ENCODE measurements around the gene CCDC92. TPM values are rescaled to one million over a fixed set of nuclear protein-coding genes. Genes with fewer than 3 reads are reported as not detected.

Gene CCDC92
- total RNA-seq, 4 donors from 2014 or later = 14.8 to 48.8 (median 21.1) TPM

DNA sequence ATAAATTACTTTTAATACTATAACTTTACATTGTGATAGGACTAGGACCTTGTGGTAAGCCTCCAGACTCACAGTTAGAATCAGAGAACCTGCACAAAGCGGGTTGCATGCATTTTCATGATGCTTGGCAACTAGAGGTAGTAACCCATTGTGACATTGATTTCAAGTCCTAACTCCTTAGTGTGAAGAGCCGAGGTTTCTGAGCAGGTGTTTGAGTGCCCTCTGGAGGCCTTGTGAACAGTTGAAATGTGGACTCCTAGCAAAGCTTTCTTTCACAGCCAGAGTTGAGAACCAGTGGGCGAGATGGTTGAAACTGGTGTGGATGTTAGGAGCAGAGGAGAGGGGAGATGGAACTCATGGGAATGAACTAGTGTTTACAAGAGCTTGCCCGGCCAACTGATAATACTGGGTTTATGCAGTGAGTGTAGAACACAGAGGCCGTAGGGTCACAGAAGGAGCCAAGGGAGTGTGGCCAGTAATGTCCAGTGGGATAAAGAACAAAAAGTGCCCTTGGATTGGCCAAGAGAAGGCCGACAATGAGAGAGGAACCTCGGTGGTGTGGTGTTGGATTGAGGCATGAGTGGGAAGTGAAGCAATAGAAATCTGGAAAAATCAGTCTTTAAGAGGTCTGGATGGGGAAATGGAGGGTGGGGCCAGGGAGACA, 11.3 kb upstream of the CCDC92 start:
- Histone ChIP-seq H3K27me3 (no peaks in the 10 kb centered on the region), H3K4me1 (peaks cover 0 to 16% (median 0%) of the 10 kb centered on the region in 4 donors), H3K27ac (no peak overlapping the region), H3K9me3 (no peaks in the 10 kb centered on the region), H3K4me3 (no peak overlapping the region), H3K36me3 (peaks cover 0 to 11% (median 0%) of the 10 kb centered on the region in 4 donors)
- TF ChIP-seq, protein P1, sequence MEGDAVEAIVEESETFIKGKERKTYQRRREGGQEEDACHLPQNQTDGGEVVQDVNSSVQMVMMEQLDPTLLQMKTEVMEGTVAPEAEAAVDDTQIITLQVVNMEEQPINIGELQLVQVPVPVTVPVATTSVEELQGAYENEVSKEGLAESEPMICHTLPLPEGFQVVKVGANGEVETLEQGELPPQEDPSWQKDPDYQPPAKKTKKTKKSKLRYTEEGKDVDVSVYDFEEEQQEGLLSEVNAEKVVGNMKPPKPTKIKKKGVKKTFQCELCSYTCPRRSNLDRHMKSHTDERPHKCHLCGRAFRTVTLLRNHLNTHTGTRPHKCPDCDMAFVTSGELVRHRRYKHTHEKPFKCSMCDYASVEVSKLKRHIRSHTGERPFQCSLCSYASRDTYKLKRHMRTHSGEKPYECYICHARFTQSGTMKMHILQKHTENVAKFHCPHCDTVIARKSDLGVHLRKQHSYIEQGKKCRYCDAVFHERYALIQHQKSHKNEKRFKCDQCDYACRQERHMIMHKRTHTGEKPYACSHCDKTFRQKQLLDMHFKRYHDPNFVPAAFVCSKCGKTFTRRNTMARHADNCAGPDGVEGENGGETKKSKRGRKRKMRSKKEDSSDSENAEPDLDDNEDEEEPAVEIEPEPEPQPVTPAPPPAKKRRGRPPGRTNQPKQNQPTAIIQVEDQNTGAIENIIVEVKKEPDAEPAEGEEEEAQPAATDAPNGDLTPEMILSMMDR (IDR thresholded peaks at IDR 0.05) = peak; percentile 0 to 66 (median 49)
- no peak for TF ChIP-seq POLR2A (IDR thresholded peaks at IDR 0.05)
- no peak for TF ChIP-seq EP300 (IDR thresholded peaks at IDR 0.05; ENCODE audit: low read depth)
- DNase-seq = peak; percentile 40
- in situ Hi-C loops (cut with MboI; ENCODE audit: low pct_ligation_motif_present in 1 of 4, low pct_unique_long_range_greater_than_20kb in 1 of 4, low sequenced_read_pairs in 3 of 4) = loop anchor here in 3 of 4 donors (10.0 kb wide), 1 partner anchor 79 kb away; no protein-coding TSS in a partner anchor
- WGBS, 2 donors (ENCODE audit: low coverage in 1 of 2) = 62 to 75% methylated on average over 4 to 7 of the region's 7 CpGs
- intact Hi-C loops (cut with DNase I; ENCODE audit: low total_unique reads) = no loop called here

DNA sequence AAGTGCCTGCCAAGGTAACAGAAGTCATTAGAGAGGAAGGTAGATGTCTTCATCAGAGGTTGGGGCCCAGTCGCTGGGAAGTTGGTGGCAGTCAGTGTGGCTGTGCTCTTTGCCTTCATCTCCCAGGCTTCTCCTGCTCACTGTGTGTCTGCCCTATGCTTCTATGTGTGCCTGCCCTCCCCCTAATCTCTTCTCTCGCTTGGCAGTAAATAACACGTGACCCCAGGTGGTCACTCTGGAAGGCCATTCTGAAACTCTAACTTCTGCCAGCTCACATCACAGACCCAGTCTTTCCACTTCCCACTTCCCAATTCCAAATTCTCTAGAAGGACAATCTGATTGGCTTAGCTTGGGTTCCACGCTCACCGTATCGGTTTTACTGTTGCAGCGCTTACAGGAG, 9.6 kb upstream of the CCDC92 start:
- Histone ChIP-seq H3K4me3 (no peak overlapping the region), H3K36me3 (peaks cover 0 to 11% (median 0%) of the 10 kb centered on the region in 4 donors), H3K9me3 (no peaks in the 10 kb centered on the region), H3K27ac (no peak overlapping the region), H3K27me3 (no peaks in the 10 kb centered on the region), H3K4me1 (peaks cover 0 to 16% (median 0%) of the 10 kb centered on the region in 4 donors)
- intact Hi-C loops (cut with DNase I; ENCODE audit: low total_unique reads) (no loop called here), in situ Hi-C loops (cut with MboI; ENCODE audit: low pct_ligation_motif_present in 1 of 4, low pct_unique_long_range_greater_than_20kb in 1 of 4, low sequenced_read_pairs in 3 of 4) (loop anchor here in 3 of 4 donors (10.0 kb wide), 1 partner anchor 77 kb away; no protein-coding TSS in a partner anchor)
- WGBS, 2 donors (ENCODE audit: low coverage in 1 of 2) = 89% methylated on average over 7 of the region's 7 CpGs; no CpG with 5 or more reads in 1 of the 2 donors
- DNase-seq = no peak
- TF ChIP-seq POLR2AphosphoS5 (IDR thresholded peaks at IDR 0.05) = no peak
- TF ChIP-seq, protein P1 (IDR thresholded peaks at IDR 0.05) = no peak
- TF ChIP-seq EP300 (IDR thresholded peaks at IDR 0.05; ENCODE audit: low read depth) = no peak
- no peak for TF ChIP-seq POLR2A (IDR thresholded peaks at IDR 0.05)

DNA sequence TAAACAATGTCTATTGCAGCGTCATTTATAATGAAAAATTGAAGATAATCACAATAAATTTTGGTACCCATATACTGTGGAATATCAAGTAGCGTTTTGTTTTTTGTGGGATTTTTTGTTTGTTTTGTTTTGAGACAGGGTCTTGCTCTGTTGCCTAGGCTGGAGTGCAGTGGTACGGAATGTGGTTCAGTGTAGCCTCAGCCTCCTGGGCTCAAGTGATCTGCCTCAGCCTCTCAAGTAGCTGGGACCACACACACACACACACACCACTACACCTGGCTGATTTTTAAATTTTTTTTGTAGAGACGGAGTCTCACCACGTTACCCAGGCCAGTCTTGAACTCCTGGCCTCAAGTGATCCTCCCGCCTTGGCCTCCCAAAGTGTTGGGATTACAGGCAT, 6.9 kb upstream of the CCDC92 start:
- intact Hi-C loops (cut with DNase I; ENCODE audit: low total_unique reads) = no loop called here
- WGBS, 2 donors (ENCODE audit: low coverage in 1 of 2) = 94 to 98% methylated on average over 3 to 6 of the region's 6 CpGs
- TF ChIP-seq, protein P1 (IDR thresholded peaks at IDR 0.05) = no peak
- TF ChIP-seq POLR2AphosphoS5 (IDR thresholded peaks at IDR 0.05) = no peak
- TF ChIP-seq POLR2A (IDR thresholded peaks at IDR 0.05) = no peak
- no peak for TF ChIP-seq EP300 (IDR thresholded peaks at IDR 0.05; ENCODE audit: low read depth)
- Histone ChIP-seq H3K36me3 (peaks cover 0 to 14% (median 0%) of the 10 kb centered on the region in 4 donors), H3K9me3 (no peaks in the 10 kb centered on the region), H3K27me3 (no peaks in the 10 kb centered on the region), H3K27ac (no peak overlapping the region), H3K4me3 (no peak overlapping the region), H3K4me1 (peaks cover 0 to 16% (median 5%) of the 10 kb centered on the region in 4 donors)
- in situ Hi-C loops (cut with MboI; ENCODE audit: low pct_ligation_motif_present in 1 of 4, low pct_unique_long_range_greater_than_20kb in 1 of 4, low sequenced_read_pairs in 3 of 4) = no loop called here
- no peak for DNase-seq

- 88 to 91% methylated on average over 7 of the region's 7 CpGs for WGBS, 2 donors (ENCODE audit: low coverage in 1 of 2)
- intact Hi-C loops (cut with DNase I; ENCODE audit: low total_unique reads) = no loop called here
- peaks cover 6 to 16% (median 15%) of the 10 kb centered on the region in 4 donors for H3K4me1 ChIP-seq
These were observed 3.7 kb upstream of the CCDC92 start for GRCh38 chr12:123976227-123976826.

More at GRCh38 chr12:123976227-123976826, 3.7 kb upstream of the CCDC92 start:
- no peaks in the 10 kb centered on the region for H3K9me3 ChIP-seq
- no peak overlapping the region for H3K4me3 ChIP-seq
- in situ Hi-C loops (cut with MboI; ENCODE audit: low pct_ligation_motif_present in 1 of 4, low pct_unique_long_range_greater_than_20kb in 1 of 4, low sequenced_read_pairs in 3 of 4) = no loop called here
- DNase-seq = no peak
- no peak overlapping the region for H3K27ac ChIP-seq
- H3K36me3 ChIP-seq = peaks cover 0 to 14% (median 0%) of the 10 kb centered on the region in 4 donors
- TF ChIP-seq POLR2A (IDR thresholded peaks at IDR 0.05) (no peak), EP300 (IDR thresholded peaks at IDR 0.05; ENCODE audit: low read depth) (no peak), POLR2AphosphoS5 (IDR thresholded peaks at IDR 0.05) (no peak)
- TF ChIP-seq, protein P1 (IDR thresholded peaks at IDR 0.05) = no peak
- no peaks in the 10 kb centered on the region for H3K27me3 ChIP-seq
